Fibroblast of pulmonary artery (primary cell): Measurements from ENCODE around the gene WDFY4.

Source experiments
- DNase-seq: peaks from one replicate; pipeline ENCODE4 v3.0.0-alpha.2; 2010; ENCODE audit warnings: low read depth
- H3K4me3 ChIP-seq: replicated peaks from 2 replicates; pipeline ENCODE4 v1.5.1; 2011; ENCODE audit warnings: low read depth, mild to moderate bottlenecking, control low read depth, low read length, moderate library complexity
- TF ChIP-seq, protein P1 (sequence below): IDR thresholded peaks from 2 replicates; pipeline ENCODE4 v1.5.1; 2011; ENCODE audit warnings: mild to moderate bottlenecking, control low read depth, low read length, inconsistent platforms; ENCODE audit errors: missing control alignments

Gene WDFY4

GRCh38 chr10:48838834-48839233, 154.2 kb downstream of the WDFY4 start:
- TF ChIP-seq, protein P1, sequence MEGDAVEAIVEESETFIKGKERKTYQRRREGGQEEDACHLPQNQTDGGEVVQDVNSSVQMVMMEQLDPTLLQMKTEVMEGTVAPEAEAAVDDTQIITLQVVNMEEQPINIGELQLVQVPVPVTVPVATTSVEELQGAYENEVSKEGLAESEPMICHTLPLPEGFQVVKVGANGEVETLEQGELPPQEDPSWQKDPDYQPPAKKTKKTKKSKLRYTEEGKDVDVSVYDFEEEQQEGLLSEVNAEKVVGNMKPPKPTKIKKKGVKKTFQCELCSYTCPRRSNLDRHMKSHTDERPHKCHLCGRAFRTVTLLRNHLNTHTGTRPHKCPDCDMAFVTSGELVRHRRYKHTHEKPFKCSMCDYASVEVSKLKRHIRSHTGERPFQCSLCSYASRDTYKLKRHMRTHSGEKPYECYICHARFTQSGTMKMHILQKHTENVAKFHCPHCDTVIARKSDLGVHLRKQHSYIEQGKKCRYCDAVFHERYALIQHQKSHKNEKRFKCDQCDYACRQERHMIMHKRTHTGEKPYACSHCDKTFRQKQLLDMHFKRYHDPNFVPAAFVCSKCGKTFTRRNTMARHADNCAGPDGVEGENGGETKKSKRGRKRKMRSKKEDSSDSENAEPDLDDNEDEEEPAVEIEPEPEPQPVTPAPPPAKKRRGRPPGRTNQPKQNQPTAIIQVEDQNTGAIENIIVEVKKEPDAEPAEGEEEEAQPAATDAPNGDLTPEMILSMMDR, result no peak
- DNase-seq, result no peak
- H3K4me3 ChIP-seq, result no peak overlapping the region

- no peak for DNase-seq
- TF ChIP-seq, protein P1, result no peak
Measured at GRCh38 chr10:48839809-48840679, 155.4 kb downstream of the WDFY4 start.

DNA sequence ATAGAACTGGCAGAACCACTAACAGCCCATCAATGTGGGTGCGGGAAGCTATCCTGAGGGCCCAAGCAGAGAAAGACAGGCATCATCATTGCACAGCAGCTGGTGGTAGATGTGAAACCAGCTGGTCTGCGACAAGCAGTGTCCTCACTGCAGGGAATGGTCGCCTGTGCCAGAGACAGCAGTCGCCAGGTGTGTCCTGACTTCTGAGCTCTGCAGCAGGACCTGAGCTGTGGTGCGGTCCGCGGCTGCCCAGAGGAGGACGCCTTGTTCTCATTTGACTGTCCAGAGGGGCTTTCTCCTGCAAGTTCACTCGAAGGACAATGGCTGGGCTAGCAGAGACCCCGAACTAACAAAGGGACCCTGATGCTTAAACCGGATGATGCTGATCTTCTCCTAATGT, 157.6 kb downstream of the WDFY4 start:
- TF ChIP-seq, protein P1, result no peak
- no peak overlapping the region for H3K4me3 ChIP-seq
- DNase-seq, result no peak

More at GRCh38 chr10:48839809-48840679, 155.4 kb downstream of the WDFY4 start:
- H3K4me3 ChIP-seq, result no peak overlapping the region

DNA sequence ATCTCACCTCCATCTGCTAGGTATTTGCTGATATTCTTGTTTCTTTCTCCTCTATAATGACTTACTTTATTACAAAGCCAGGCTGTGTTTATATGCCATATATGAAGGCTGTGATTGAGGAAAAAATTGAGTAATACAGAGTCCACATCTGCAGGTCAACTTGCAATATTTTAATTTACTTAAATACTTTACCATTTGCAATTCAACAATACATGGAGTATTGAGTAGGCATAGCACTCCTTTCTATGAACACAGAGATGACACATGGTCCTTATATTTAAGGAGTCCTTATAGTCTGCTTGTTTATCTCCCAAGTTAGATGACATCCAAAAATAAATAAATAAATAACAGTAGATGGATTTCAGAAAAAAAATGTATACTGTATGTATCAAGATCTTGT, 158.5 kb downstream of the WDFY4 start:
- TF ChIP-seq, protein P1, result no peak
- DNase-seq, result no peak
- no peak overlapping the region for H3K4me3 ChIP-seq

- DNase-seq, result no peak
- TF ChIP-seq, protein P1, result no peak
Measured at GRCh38 chr10:48844616-48845015, 159.9 kb downstream of the WDFY4 start.

DNA sequence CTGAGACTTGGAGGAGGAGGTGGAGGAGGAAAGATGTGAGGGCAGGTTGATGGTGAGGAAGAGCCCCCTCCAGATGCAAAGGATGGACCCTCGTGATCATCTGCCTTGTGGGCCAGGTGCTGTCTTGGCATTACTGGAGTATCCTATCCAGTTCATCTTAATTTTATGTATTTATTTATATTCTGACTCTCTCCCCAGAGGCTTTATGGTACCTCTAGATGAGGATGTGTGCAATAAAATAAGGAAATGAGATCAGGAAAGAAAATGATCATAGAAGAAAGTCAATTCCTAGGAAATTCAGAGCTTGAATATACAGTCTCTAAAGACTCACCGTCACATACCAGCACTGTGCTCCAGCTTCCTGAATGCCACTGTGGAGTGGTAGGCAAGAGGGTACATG, 160.8 kb downstream of the WDFY4 start:
- DNase-seq, result no peak
- TF ChIP-seq, protein P1, result no peak

More at GRCh38 chr10:48844616-48845015, 159.9 kb downstream of the WDFY4 start:
- H3K4me3 ChIP-seq, result no peak overlapping the region

DNA sequence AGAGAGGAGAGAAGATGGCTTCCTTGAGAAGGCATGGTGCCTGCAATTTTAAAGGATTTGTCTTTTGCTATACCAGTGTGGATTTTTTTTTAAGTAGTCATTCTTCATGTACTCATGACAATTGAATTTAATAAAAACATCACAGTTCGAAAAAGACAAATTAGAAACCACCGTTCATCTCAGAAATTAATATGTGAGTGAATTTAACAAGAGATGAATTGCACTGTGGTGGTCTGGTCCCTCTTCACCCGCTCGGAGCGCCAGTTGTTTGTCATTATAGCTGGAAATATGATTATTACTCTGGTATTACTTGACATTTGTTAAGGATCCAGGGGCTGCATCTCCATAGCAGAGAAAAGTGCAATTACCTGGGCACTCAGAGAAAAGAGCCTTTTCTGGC, 163.0 kb downstream of the WDFY4 start:
- no peak overlapping the region for H3K4me3 ChIP-seq
- TF ChIP-seq, protein P1, result no peak
- DNase-seq, result no peak

More for the DNA sequence above, 160.8 kb downstream of the WDFY4 start:
- no peak overlapping the region for H3K4me3 ChIP-seq
